Mesothelial cell of epicardium (in vitro differentiated cells): ENCODE data around the gene ARHGAP4. TPM values are rescaled to one million over a fixed set of nuclear protein-coding genes. Genes with fewer than 3 reads are reported as not detected.

Experiments used
- DNase-seq, 2 experiments: peaks; one replicate each; pipeline ENCODE4 v3.0.0; 2021; ENCODE audit warnings: low spot score in 2 of 2; ENCODE audit not compliant: unreplicated experiment in 2 of 2
- H3K27ac Mint-ChIP-seq: 2 replicates; pipeline ENCODE4 v1.8.0; 2021; ENCODE audit warnings: mixed read lengths
- H3K27me3 Mint-ChIP-seq: 2 replicates; pipeline ENCODE4 v1.8.0; 2021; ENCODE audit warnings: low read depth, mixed read lengths
- H3K36me3 Mint-ChIP-seq: 2 replicates; pipeline ENCODE4 v1.8.0; 2021; ENCODE audit warnings: mixed read lengths
- H3K4me1 Mint-ChIP-seq: 2 replicates; pipeline ENCODE4 v1.8.0; 2021; ENCODE audit warnings: mixed read lengths
- H3K4me3 Mint-ChIP-seq: 2 replicates; pipeline ENCODE4 v1.8.0; 2021; ENCODE audit warnings: mild to moderate bottlenecking, moderate library complexity, mixed read lengths
- H3K9me3 Mint-ChIP-seq: 2 replicates; pipeline ENCODE4 v1.8.0; 2021; ENCODE audit warnings: mixed read lengths
- total RNA-seq: library from RNA; stranded (reverse); gene quantifications from 3 replicates; pipeline ENCODE4 v1.2.1, GENCODE V29; 2021
- TF ChIP-seq, protein P1 (sequence below): fragments of 200-600 bp; sonication (generic); IDR thresholded peaks from one replicate; pipeline ENCODE4 v1.5.0; 2021; ENCODE audit warnings: antibody characterized with exemption; ENCODE audit not compliant: unreplicated experiment

ARHGAP4 gene
- total RNA-seq, 1 donor from 2014 or later: 62.8 TPM

GRCh38 chrX:153972368-153973126, 46.5 kb upstream of the ARHGAP4 start, which contains the start of gene TMEM187:
Gene TMEM187 (plus strand): TSS chrX:153972754. CDS start chrX:153982063, 9,309 bp downstream.
- no peaks in the 10 kb centered on the region for H3K9me3 Mint-ChIP-seq
- peak; percentile 87 to 96 for DNase-seq
- H3K36me3 Mint-ChIP-seq: no peaks in the 10 kb centered on the region
- TF ChIP-seq, protein P1, sequence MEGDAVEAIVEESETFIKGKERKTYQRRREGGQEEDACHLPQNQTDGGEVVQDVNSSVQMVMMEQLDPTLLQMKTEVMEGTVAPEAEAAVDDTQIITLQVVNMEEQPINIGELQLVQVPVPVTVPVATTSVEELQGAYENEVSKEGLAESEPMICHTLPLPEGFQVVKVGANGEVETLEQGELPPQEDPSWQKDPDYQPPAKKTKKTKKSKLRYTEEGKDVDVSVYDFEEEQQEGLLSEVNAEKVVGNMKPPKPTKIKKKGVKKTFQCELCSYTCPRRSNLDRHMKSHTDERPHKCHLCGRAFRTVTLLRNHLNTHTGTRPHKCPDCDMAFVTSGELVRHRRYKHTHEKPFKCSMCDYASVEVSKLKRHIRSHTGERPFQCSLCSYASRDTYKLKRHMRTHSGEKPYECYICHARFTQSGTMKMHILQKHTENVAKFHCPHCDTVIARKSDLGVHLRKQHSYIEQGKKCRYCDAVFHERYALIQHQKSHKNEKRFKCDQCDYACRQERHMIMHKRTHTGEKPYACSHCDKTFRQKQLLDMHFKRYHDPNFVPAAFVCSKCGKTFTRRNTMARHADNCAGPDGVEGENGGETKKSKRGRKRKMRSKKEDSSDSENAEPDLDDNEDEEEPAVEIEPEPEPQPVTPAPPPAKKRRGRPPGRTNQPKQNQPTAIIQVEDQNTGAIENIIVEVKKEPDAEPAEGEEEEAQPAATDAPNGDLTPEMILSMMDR: no peak
- H3K27me3 Mint-ChIP-seq: no peaks in the 10 kb centered on the region
- H3K4me3 Mint-ChIP-seq: peak within 1 kb of the TSS; percentile 100
- H3K4me1 Mint-ChIP-seq: peaks cover 45% of the 10 kb centered on the region
- H3K27ac Mint-ChIP-seq: peak within 1 kb of the TSS; percentile 100

GRCh38 chrX:153971450-153972367, 45.6 kb upstream of the ARHGAP4 start, which contains the start of gene HCFC1:
Gene HCFC1 (minus strand): TSS chrX:153971818. CDS start chrX:153970840, 978 bp downstream.
- Mint-ChIP-seq H3K4me1 (peaks cover 54% of the 10 kb centered on the region), H3K27ac (peak within 1 kb of the TSS; percentile 100), H3K4me3 (peak within 1 kb of the TSS; percentile 100), H3K36me3 (no peaks in the 10 kb centered on the region), H3K27me3 (no peaks in the 10 kb centered on the region), H3K9me3 (no peaks in the 10 kb centered on the region)
- peak; percentile 94 to 97 for DNase-seq
- TF ChIP-seq, protein P1: no peak

DNA sequence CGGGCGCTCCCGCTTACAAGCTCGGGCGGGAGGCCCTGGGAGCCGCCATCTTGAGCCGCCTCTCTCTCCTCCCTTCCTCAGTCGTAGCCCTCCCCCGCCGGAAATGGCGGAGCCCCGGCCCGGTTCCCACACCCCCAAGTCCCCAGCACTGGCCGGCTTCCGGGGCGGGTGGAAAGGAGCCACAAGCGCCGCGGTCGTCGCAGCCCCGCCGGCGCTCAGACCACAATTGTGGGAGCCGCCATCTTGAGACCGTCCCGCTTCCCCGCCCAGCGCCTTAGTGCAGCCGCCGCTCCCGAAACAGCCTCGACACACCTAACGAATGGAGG, 45.0 kb upstream of the ARHGAP4 start:
- Mint-ChIP-seq H3K4me3 (peak overlapping the region; percentile 100), H3K27ac (peak overlapping the region; percentile 100), H3K27me3 (no peaks in the 10 kb centered on the region), H3K9me3 (no peaks in the 10 kb centered on the region), H3K36me3 (no peaks in the 10 kb centered on the region), H3K4me1 (peaks cover 58% of the 10 kb centered on the region)
- DNase-seq: peak; percentile 83 to 92
- TF ChIP-seq, protein P1: no peak

GRCh38 chrX:153970357-153971123, 44.5 kb upstream of the ARHGAP4 start:
- peak in 1 of 2 experiments; percentile 54 for DNase-seq
- Mint-ChIP-seq H3K27ac (peak overlapping the region; percentile 100), H3K4me3 (peak overlapping the region; percentile 100), H3K9me3 (no peaks in the 10 kb centered on the region), H3K27me3 (no peaks in the 10 kb centered on the region), H3K36me3 (no peaks in the 10 kb centered on the region), H3K4me1 (peaks cover 60% of the 10 kb centered on the region)
- TF ChIP-seq, protein P1: no peak

- Mint-ChIP-seq H3K4me3 (peak overlapping the region; percentile 100), H3K36me3 (no peaks in the 10 kb centered on the region), H3K9me3 (no peaks in the 10 kb centered on the region), H3K27ac (peak overlapping the region; percentile 96), H3K4me1 (peaks cover 58% of the 10 kb centered on the region), H3K27me3 (no peaks in the 10 kb centered on the region)
- peak in 1 of 2 experiments; percentile 61 for DNase-seq
- TF ChIP-seq, protein P1: no peak
Observed at GRCh38 chrX:153969904-153970356, 43.9 kb upstream of the ARHGAP4 start.
